Uterus (tissue), 4 donors: ENCODE results near the gene ARAP1. TPM values are rescaled to one million over a fixed set of nuclear protein-coding genes. Genes with fewer than 3 reads are reported as not detected.

ENCODE experiments used
- DNase-seq, 2 donors: peaks; one replicate each; pipeline ENCODE4 v3.0.0-alpha.2; 2019 to 2020
- H3K27ac ChIP-seq, 2 donors: fragments of 200-600 bp; sonication (generic); 1 replicate in 1 of 2; 2 replicates in 1 of 2; pipeline ENCODE4 v1.5.1; 2016 to 2018
- H3K27me3 ChIP-seq, 2 donors: fragments of 200-600 bp; sonication (generic); one replicate each; pipeline ENCODE4 v1.5.1; 2018 to 2019; ENCODE audit warnings: control low read depth in 1 of 2
- H3K36me3 ChIP-seq, 2 donors: fragments of 200-600 bp; sonication (generic); one replicate each; pipeline ENCODE4 v1.5.1; 2019; ENCODE audit warnings: control low read depth in 1 of 2
- H3K4me1 ChIP-seq, 2 donors: fragments of 200-600 bp; sonication (generic); one replicate each; pipeline ENCODE4 v1.5.1; 2018 to 2019; ENCODE audit warnings: control low read depth in 1 of 2
- H3K4me3 ChIP-seq, 2 donors: fragments of 200-600 bp; sonication (generic); 1 replicate in 1 of 2; 2 replicates in 1 of 2; pipeline ENCODE4 v1.5.1; 2018 to 2019; ENCODE audit warnings: mild to moderate bottlenecking in 1 of 2
- H3K9me3 ChIP-seq, 2 donors: fragments of 200-600 bp; sonication (generic); one replicate each; pipeline ENCODE4 v1.5.1; 2019; ENCODE audit warnings: control low read depth in 1 of 2
- POLR2A ChIP-seq, 2 donors: fragments of 450-650 bp; IDR thresholded peaks; one replicate each; pipeline ENCODE4 v1.6.1; 2016; ENCODE audit warnings: antibody characterized with exemption in 2 of 2, mild to moderate bottlenecking in 1 of 2, moderate library complexity in 1 of 2
- intact Hi-C: fragments of 100-400 bp; cut with DNase I; formaldehyde crosslinking; loops from one replicate; pipeline ENCODE4 v1.15.1; 2023; ENCODE audit warnings: low total_unique reads
- total RNA-seq, 4 donors: library from RNA; depleted of rRNA in 3 of 4; stranded (reverse); fragments of >200 nt in 3 of 4; gene quantifications; one replicate each; pipeline versions ENCODE4 v1.1.0 to v1.2.4, GENCODE V29; 2014 to 2023
- TF ChIP-seq, protein P1 (sequence below), 4 experiments: fragments of 200-600 bp in 2 of 4; fragments of 450-650 bp in 2 of 4; sonication (generic) in 2 of 4; IDR thresholded peaks; one replicate each; pipeline ENCODE4 v1.5.1; 2016 to 2019; ENCODE audit warnings: antibody characterized with exemption in 4 of 4, mild to moderate bottlenecking in 2 of 4, moderate library complexity in 1 of 4
- donor health status: DM: yes; HTN: yes; CAD: no.

Gene ARAP1
- total RNA-seq, 4 donors from 2014 or later, result 21.3 to 222 (median 70.4) TPM

DNA sequence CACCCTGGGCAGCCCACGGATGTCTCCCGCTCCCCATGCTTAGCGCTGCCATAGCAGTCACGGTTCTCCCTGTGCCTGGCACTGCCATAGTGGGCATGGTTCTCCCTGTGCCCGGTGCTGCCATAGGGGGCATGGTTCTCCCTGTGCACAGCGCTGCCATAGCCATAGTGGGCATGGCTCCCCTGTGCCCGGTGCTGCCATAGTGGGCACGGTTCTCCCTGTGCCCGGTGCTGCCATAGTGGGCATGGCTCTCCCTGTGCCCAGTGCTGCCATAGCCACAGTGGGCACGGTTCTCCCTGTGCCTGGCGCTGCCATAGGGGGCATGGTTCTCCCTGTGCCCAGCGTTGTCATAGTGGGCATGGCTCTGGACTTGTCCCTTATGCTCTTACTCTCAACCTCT lies 19.9 kb upstream of the ARAP1 start:
- Histone ChIP-seq H3K4me1 (no peaks in the 10 kb centered on the region), H3K27ac (no peak overlapping the region), H3K4me3 (no peak overlapping the region), H3K36me3 (no peaks in the 10 kb centered on the region), H3K27me3 (no peaks in the 10 kb centered on the region), H3K9me3 (no peaks in the 10 kb centered on the region)
- intact Hi-C loops, result no loop called here
- no peak for DNase-seq
- no peak for TF ChIP-seq POLR2A (IDR thresholded peaks at IDR 0.05)
- TF ChIP-seq, protein P1, sequence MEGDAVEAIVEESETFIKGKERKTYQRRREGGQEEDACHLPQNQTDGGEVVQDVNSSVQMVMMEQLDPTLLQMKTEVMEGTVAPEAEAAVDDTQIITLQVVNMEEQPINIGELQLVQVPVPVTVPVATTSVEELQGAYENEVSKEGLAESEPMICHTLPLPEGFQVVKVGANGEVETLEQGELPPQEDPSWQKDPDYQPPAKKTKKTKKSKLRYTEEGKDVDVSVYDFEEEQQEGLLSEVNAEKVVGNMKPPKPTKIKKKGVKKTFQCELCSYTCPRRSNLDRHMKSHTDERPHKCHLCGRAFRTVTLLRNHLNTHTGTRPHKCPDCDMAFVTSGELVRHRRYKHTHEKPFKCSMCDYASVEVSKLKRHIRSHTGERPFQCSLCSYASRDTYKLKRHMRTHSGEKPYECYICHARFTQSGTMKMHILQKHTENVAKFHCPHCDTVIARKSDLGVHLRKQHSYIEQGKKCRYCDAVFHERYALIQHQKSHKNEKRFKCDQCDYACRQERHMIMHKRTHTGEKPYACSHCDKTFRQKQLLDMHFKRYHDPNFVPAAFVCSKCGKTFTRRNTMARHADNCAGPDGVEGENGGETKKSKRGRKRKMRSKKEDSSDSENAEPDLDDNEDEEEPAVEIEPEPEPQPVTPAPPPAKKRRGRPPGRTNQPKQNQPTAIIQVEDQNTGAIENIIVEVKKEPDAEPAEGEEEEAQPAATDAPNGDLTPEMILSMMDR (IDR thresholded peaks at IDR 0.05), result no peak

DNA sequence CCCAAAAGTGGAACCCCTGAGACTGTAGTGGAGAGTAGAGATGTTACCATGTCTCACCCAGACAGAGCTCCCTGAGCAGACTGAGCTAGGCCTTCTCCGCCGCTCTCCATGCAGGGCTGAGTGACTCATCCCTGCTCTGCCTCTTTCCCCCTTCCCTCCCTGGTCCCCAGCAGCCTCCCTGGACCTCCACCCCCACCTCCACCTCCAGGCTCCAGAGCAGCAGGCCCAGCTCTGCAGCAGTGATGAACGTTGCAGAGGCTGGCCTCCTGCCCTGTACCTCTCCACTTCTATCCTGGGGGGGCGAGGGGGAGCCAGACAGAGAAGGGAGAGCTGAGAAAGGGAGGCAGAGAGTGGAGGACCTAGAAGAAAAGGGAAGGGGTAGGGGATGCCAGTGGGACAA lies 19.3 kb upstream of the ARAP1 start:
- no peak overlapping the region for H3K27ac ChIP-seq
- TF ChIP-seq, protein P1 (IDR thresholded peaks at IDR 0.05), result no peak
- no peak for TF ChIP-seq POLR2A (IDR thresholded peaks at IDR 0.05)
- H3K36me3 ChIP-seq, result no peaks in the 10 kb centered on the region
- H3K4me1 ChIP-seq, result no peaks in the 10 kb centered on the region
- no peak for DNase-seq
- no peaks in the 10 kb centered on the region for H3K9me3 ChIP-seq
- no peaks in the 10 kb centered on the region for H3K27me3 ChIP-seq
- intact Hi-C loops, result no loop called here
- no peak overlapping the region for H3K4me3 ChIP-seq

DNA sequence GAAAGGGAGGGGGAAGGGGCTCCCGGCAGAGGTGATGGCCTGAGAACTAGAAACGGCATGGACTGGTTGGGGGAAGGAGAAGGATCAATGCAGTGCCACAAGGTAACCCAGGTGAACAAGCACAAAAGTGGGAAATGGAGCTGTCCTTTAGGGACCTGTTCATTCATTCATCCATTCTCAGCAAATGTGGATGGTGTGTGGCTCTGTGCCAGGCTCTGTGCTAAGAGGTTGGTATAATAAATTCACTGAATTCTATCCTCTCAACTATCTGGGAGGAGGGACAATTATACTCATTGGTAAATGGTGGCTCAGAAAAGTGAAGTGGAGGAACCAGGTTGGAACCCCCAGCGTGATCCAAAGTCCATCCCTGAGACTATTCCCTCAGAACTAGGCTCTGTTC lies 18.6 kb upstream of the ARAP1 start:
- no peak overlapping the region for H3K4me3 ChIP-seq
- TF ChIP-seq, protein P1 (IDR thresholded peaks at IDR 0.05), result no peak
- no peak for TF ChIP-seq POLR2A (IDR thresholded peaks at IDR 0.05)
- no peaks in the 10 kb centered on the region for H3K36me3 ChIP-seq
- H3K4me1 ChIP-seq, result no peaks in the 10 kb centered on the region
- H3K27ac ChIP-seq, result no peak overlapping the region
- no peaks in the 10 kb centered on the region for H3K27me3 ChIP-seq
- intact Hi-C loops, result no loop called here
- no peaks in the 10 kb centered on the region for H3K9me3 ChIP-seq
- no peak for DNase-seq

DNA sequence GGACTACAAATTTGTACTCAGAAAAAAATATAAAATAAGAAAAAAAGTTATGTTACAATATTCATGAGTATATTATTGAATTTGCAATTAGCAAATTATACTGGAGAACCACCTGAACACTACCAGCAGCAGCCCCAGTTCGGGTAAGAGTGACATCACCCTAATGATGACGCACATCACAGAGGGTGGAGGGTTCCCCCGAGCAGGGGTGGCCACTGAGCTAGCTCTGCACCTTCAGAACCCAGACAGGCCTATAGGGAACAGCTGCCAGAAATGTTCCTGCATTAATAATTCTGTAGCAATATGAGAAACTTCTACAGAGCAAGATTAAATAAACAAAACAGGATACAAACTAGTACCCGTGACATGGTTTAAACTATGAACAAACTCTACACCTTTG lies 17.5 kb upstream of the ARAP1 start:
- H3K27ac ChIP-seq, result no peak overlapping the region
- H3K9me3 ChIP-seq, result no peaks in the 10 kb centered on the region
- TF ChIP-seq POLR2A (IDR thresholded peaks at IDR 0.05), result no peak
- TF ChIP-seq, protein P1 (IDR thresholded peaks at IDR 0.05), result no peak
- no peaks in the 10 kb centered on the region for H3K27me3 ChIP-seq
- H3K4me1 ChIP-seq, result no peaks in the 10 kb centered on the region
- no peak for DNase-seq
- no peak overlapping the region for H3K4me3 ChIP-seq
- H3K36me3 ChIP-seq, result no peaks in the 10 kb centered on the region
- intact Hi-C loops, result no loop called here

DNA sequence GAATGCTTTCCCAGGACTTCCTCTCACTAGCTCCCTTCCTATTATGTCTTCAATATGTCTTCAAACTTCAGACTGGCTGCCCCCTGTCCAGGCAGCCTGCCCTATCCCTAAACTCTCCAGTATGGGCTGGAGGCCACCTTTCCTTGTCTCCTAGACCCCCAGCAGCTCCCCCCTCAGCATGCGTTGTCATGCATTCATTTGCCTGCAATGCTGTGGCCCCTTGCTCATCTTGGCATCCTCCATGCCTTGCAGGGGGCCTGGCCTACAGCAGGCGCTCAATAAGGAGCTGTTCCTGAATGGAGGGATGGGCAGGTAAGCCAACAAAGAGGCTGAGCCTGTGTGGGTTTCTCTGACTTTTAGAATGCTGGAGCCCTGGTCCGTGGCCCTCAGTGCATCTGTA lies 16.4 kb upstream of the ARAP1 start:
- Histone ChIP-seq H3K36me3 (no peaks in the 10 kb centered on the region), H3K4me1 (no peaks in the 10 kb centered on the region), H3K4me3 (no peak overlapping the region), H3K27ac (no peak overlapping the region), H3K9me3 (no peaks in the 10 kb centered on the region), H3K27me3 (no peaks in the 10 kb centered on the region)
- TF ChIP-seq, protein P1 (IDR thresholded peaks at IDR 0.05), result no peak
- TF ChIP-seq POLR2A (IDR thresholded peaks at IDR 0.05), result no peak
- DNase-seq, result no peak
- intact Hi-C loops, result no loop called here
